Activated effector memory CD4-positive, alpha-beta T cell treated with anti-CD3 and anti-CD28 coated beads, Interleukin-2, amount 50 U/mL, for 16 hours (primary cell): ENCODE data around the gene SPZ1.
"Not testable (repeated sequence)": the region's sequence is repeated elsewhere in the genome, so short reads cannot be mapped to it uniquely, and the experiment has no call there.

Source experiments
- DNase-seq: peaks from one replicate; pipeline ENCODE4 v3.0.0-alpha.2; 2020

The SPZ1 gene, protein sequence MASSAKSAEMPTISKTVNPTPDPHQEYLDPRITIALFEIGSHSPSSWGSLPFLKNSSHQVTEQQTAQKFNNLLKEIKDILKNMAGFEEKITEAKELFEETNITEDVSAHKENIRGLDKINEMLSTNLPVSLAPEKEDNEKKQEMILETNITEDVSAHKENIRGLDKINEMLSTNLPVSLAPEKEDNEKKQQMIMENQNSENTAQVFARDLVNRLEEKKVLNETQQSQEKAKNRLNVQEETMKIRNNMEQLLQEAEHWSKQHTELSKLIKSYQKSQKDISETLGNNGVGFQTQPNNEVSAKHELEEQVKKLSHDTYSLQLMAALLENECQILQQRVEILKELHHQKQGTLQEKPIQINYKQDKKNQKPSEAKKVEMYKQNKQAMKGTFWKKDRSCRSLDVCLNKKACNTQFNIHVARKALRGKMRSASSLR

GRCh38 chr5:80319702-80320101 is at the start of gene SPZ1:
Gene SPZ1 (plus strand): TSS chr5:80320002. CDS start chr5:80320216, 214 bp downstream.
- DNase-seq = no peak

DNA sequence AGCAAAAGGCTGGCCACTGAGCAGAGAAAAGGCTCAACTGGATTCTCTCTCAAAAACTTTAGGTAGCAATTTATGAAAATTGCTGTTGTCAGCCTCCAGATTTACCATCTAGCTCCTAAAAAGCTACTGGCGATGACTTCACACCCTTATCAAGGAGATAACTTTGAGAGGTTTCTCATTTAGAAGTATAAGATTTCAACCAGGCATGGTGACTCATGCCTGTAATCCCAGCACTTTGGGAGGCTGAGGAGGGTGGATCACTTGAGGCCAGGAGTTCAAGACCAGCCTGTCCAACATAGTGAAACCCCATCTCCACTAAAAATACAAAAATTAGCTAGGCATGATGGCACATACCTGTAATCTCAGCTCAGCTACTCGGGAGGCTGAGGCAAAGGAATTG is 49.3 kb upstream of the SPZ1 start:
- not testable (repeated sequence) for DNase-seq

GRCh38 chr5:80275347-80275746 is 44.5 kb upstream of the SPZ1 start:
- DNase-seq = peak; percentile 46

DNA sequence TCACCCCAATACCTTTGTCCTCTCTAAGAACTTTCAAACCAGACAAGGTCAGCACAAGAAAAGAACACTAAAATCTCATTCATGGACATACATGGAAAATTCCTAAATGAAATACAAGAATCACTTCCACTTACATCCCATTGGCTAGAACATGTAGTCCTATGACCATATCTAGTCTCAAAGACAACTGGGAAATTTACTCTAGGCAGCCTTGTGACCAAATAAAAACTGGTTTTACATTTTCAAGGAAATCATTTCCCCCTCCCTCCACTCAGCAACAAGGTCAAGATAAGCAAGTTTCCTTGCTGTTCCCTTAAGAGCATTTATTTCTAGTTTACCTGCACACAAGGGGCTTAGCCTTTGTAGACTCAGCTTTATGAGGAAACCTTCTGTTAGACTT is 43.6 kb upstream of the SPZ1 start:
- DNase-seq = no peak

GRCh38 chr5:80277191-80277590 is 42.6 kb upstream of the SPZ1 start:
- DNase-seq = no peak

DNA sequence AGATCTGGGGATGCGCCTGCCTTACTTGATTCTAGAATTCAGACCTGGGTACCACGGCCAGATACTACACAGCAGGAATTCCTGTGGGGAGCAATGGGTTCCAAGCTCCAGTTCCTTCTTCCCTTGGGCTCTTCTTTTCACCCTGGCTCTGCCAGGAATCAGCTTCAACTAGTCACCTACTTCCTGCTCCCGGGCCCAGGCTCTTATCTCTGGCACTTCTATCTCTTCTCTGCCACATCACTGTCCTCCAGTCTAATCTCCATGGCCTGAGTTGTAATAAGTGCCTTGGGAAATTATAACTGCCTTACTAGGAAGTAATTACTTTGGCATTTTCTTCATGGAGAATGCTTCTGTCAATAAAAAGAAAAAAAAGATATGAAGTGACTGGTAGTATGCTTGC is 37.7 kb upstream of the SPZ1 start:
- no peak for DNase-seq

DNA sequence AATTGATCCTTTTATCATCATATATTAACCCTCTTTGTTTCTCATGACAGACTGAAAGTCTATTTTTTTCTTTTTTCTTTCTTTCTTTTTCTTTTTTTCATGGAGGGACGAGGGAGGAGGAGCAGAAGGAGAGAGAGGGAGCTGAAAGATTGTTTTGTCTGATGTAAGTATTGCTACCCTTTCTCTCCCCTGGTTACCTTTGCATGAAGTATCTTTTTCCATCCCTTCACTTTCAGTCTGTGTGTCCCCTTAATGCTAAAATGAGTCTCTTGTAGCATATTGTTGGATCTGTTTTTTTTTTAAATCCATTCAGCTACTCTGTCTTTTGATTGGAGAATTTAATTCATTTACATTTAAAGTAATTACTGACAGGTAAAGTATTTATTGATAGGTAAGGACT is 36.4 kb upstream of the SPZ1 start:
- DNase-seq = no peak

GRCh38 chr5:80284720-80285119 is 35.1 kb upstream of the SPZ1 start:
- no peak for DNase-seq

GRCh38 chr5:80288177-80288576 is 31.6 kb upstream of the SPZ1 start:
- DNase-seq = no peak

DNA sequence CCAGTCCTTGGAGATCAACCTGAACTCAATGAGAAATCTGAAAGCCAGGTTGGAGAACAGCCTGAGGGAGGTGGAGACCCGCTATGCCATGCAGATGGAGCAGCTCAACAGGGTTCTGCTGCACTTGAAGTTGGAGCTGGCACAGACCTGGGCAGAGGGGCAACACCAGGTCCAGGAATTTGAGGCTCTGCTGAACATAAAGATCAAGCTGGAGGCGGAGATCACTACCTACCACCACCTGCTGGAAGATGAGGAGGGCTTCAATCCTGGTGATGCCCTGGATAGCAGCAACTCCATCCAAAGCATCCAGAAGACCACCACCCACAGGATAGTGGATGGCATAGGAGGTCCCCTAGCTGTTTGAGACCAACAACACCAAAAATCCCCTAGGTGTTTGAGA is 30.5 kb upstream of the SPZ1 start:
- DNase-seq = no peak

DNA sequence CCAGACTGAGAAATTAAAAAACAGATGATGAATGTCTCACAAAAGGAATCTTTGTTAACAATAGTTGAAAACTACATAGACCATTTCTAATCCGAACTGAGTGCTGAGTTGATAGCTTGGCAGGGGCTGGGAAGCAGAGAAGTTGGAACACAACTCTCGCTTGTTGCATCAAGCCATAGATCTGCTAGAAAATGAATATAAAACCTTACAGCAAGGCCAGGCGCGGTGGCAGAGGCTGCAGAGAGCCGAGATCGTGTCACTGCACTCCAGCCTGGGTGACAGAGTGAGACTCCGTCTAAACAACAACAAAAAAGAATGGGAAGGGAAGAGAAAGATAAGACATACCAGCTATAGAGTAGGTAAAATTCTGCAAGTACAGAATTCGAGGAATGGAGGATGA is 28.0 kb upstream of the SPZ1 start:
- DNase-seq = no peak

- no peak for DNase-seq
These were observed 23.7 kb upstream of the SPZ1 start for GRCh38 chr5:80296121-80296520.

DNA sequence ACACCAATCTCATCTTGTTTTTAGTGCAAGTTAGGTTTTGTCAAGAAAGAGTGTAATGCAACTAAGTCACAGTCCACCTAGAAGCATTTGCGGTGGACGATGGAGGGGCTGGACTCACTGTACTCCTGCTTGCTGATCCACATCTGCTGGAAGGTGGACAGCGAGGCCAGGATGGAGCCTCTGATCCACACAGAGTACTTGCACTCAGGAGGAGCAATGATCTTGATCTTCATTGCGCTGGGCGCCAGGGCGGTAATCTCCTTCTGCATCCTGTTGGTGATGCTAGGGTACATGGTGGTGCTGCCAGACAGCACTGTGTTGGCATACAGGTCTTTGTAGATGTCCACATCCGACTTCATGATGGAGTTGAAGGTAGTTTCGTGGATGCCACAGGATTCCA is 20.2 kb upstream of the SPZ1 start:
- DNase-seq = no peak

DNA sequence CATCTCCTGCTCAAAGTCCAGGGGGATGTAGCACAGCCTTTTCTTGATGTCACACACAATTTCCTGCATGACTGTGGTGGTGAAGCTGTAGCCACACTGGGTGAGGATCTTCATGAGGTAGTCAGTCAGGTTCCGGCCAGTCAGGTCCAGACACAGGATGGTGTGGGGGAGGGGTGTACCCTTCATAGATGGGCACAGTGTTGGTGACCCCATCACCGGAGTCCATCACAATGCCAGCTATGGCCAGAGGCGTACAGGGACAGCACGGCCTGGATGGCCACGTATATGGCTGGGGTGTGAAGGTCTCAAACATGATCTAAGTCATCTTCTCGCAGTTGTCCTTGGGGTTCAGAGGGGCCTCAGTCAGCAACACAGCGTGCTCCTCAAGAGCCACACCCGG is 19.7 kb upstream of the SPZ1 start:
- DNase-seq = no peak

DNA sequence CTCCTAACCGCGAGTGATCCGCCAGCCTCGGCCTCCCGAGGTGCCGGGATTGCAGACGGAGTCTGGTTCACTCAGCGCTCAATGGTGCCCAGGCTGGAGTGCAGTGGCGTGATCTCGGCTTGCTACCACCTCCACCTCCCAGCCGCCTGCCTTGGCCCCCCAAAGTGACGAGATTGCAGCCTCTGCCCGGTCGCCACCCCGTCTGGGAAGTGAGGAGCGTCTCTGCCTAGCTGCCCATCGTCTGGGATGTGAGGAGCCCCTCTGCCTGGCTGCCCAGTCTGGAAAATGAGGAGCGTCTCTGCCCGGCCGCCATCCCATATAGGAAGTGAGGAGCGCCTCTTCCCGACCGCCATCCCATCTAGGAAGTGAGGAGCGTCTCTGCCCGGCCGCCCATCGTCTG is 19.0 kb upstream of the SPZ1 start:
- DNase-seq = not testable (repeated sequence)

DNA sequence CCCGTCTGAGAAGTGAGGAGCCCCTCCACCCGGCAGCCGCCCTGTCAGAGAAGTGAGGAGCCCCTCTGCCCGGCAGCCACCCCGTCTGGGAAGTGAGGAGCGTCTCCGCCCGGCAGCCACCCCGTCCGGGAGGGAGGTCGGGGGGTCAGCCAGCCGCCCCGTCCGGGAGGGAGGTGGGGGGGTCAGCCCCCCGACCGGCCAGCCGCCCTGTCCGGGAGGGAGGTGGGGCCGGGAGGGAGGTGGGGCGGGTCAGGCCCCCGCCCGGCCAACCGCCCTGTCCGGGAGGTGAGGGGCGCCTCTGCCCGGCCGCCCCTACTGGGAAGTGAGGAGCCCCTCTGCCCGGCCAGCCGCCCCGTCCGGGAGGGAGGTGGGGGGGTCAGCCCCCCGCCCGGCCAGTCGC is 18.5 kb upstream of the SPZ1 start:
- not testable (repeated sequence) for DNase-seq

- DNase-seq = no peak
These were observed 17.2 kb upstream of the SPZ1 start for GRCh38 chr5:80302636-80303035.

DNA sequence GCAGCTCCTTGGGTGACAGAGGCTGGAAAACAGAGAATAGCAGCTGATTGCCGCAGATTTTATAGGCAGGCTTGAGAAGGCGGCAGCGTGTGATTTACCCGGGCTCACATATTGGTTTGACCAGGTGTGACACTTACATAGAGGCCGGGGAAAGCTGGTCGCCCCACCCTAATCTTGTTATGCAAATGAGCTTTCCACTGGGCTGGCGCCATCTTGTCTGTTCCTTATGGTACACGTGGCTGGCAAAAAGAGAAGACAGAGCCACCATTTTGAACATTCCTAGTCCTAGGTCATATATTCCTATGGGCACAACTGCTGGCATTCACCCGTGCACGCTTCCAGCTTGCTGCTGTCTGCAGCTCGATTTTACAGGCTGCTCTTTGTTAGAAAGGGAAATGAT is 11.3 kb upstream of the SPZ1 start:
- no peak for DNase-seq

GRCh38 chr5:80309871-80310665 is 9.7 kb upstream of the SPZ1 start:
- no peak for DNase-seq

GRCh38 chr5:80315244-80315643 is 4.6 kb upstream of the SPZ1 start:
- no peak for DNase-seq

GRCh38 chr5:80318212-80318611 is 1.6 kb upstream of the SPZ1 start:
- no peak for DNase-seq

GRCh38 chr5:80324912-80325311 is 5.1 kb downstream of the SPZ1 start:
- no peak for DNase-seq

DNA sequence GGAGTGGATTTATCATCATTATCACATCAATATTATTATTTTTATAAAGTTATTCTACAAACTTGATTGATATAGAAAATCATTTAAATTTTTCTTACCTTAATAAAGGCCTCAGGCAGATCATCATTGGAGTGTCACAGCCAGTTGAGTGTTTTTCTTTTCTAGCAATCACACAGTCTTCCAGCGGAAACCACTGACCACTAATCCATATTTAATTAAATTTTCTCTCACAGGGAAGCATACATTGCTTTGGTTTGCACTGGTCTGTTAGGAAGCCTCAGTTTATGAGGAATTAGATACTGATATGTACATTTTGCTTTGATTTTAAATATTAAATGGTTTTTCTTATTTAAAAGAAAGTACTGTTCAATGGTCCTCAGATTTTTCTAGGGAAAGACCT is 6.7 kb downstream of the SPZ1 start:
- no peak for DNase-seq

GRCh38 chr5:80337379-80337778 is 17.6 kb downstream of the SPZ1 start:
- DNase-seq = no peak
